Thymus (tissue), 11 donors: Measurements from ENCODE around the gene GPR68. TPM values are rescaled to one million over a fixed set of nuclear protein-coding genes. Genes with fewer than 3 reads are reported as not detected.

Experiments
- DNase-seq, 9 donors: peaks; one replicate each; pipeline ENCODE4 v3.0.0-alpha.2; 2013; ENCODE audit warnings: low spot score in 9 of 9, low read depth in 6 of 9, missing footprints in 1 of 9
- H3K27ac ChIP-seq, 2 donors: one replicate each; pipeline ENCODE4 v1.5.1; 2013; ENCODE audit warnings: control low read depth in 1 of 2, low read depth in 1 of 2, low read length in 1 of 2, mild to moderate bottlenecking in 1 of 2, moderate library complexity in 1 of 2
- H3K27me3 ChIP-seq, 2 donors: one replicate each; pipeline ENCODE4 v1.5.1; 2013; ENCODE audit warnings: low read length in 1 of 2; ENCODE audit not compliant: control insufficient read depth in 2 of 2, insufficient read depth in 1 of 2
- H3K36me3 ChIP-seq, 2 donors: one replicate each; pipeline ENCODE4 v1.5.1; 2013; ENCODE audit warnings: low read length in 1 of 2, mild to moderate bottlenecking in 1 of 2, moderate library complexity in 1 of 2; ENCODE audit not compliant: control insufficient read depth in 2 of 2, insufficient read depth in 2 of 2
- H3K4me1 ChIP-seq, 2 donors: one replicate each; pipeline ENCODE4 v1.5.1; 2013; ENCODE audit warnings: low read length in 2 of 2; ENCODE audit not compliant: control insufficient read depth in 2 of 2, insufficient read depth in 2 of 2
- H3K4me3 ChIP-seq, 2 donors: one replicate each; pipeline ENCODE4 v1.5.1; 2013; ENCODE audit warnings: low read length in 2 of 2, control low read depth in 1 of 2, mild to moderate bottlenecking in 1 of 2
- H3K9me3 ChIP-seq, 2 donors: one replicate each; pipeline ENCODE4 v1.5.1; 2013; ENCODE audit warnings: low read length in 1 of 2, mild to moderate bottlenecking in 1 of 2; ENCODE audit not compliant: control insufficient read depth in 2 of 2, insufficient read depth in 1 of 2
- WGBS: extraction: QIAGEN DNeasy Blood & Tissue Kit; methylation state at CpG from one replicate; pipeline ENCODE4 v1.1.7; 2013; 5-methylcytosine and 5-hydroxymethylcytosine counted together
- polyA plus RNA-seq: library from polyadenylated mRNA; stranded (reverse); fragments of 200-250 nt; gene quantifications from one replicate; pipeline ENCODE4 v1.2.3, GENCODE V29; 2013
- total RNA-seq: library from RNA; stranded (reverse); fragments of 120-200 nt; gene quantifications from one replicate; pipeline ENCODE4 v1.2.4, GENCODE V29; 2013
- donor health status: healthy.

Gene GPR68
- total and polyA plus RNA-seq, 2 donors = 1.4 to 3.6 TPM

DNA sequence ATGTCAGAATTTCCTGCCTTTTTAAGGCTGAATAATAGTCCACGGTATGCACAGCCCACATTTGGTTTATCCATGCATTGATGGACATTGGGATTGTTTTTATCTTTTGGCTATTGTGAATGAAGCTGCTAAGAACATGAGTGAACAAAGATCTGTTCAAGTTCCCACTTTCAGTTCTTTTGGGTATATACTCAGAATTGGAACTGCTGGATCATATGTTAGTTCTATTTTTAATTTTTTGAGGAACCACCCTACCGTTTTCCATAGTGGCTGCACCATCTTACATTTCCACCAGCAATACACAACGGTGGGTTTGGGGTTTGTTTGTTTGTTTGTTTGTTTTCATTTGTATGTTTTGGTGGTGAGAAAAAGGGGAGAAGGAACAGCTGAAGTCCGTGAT lies 6.4 kb downstream of the GPR68 start:
- H3K4me1 ChIP-seq = peaks cover 16 to 31% of the 10 kb centered on the region in 2 donors
- H3K27me3 ChIP-seq = no peaks in the 10 kb centered on the region
- no peak overlapping the region for H3K4me3 ChIP-seq
- WGBS = 75% methylated on average over 4 of the region's 4 CpGs
- H3K9me3 ChIP-seq = no peaks in the 10 kb centered on the region
- DNase-seq = no peak
- no peak overlapping the region for H3K27ac ChIP-seq
- peaks cover 0 to 3% of the 10 kb centered on the region in 2 donors for H3K36me3 ChIP-seq

DNA sequence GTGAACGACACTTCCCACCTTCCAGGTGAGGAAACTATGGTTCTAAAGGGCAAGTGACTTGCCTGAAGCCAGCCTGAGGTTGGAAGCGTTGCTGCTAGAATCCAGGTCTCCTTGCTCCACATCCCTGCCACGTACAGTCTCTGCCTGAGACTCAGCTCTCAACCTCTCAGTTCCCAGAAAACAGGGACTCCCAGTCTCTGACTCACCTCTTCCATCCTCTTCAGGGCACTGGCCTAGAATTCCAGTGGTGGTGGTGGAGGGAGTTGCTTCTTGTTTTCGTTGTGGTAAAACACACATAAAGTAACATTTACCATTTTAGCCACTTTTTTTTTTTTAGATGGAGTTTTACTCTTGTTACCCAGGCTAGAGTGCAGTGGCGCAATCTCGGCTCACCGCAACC lies 7.3 kb downstream of the GPR68 start:
- Histone ChIP-seq H3K27ac (no peak overlapping the region), H3K4me1 (peaks cover 13 to 24% of the 10 kb centered on the region in 2 donors), H3K9me3 (no peaks in the 10 kb centered on the region), H3K36me3 (peaks cover 0 to 3% of the 10 kb centered on the region in 2 donors), H3K27me3 (no peaks in the 10 kb centered on the region), H3K4me3 (no peak overlapping the region)
- no peak for DNase-seq
- 97% methylated on average over 7 of the region's 7 CpGs for WGBS

DNA sequence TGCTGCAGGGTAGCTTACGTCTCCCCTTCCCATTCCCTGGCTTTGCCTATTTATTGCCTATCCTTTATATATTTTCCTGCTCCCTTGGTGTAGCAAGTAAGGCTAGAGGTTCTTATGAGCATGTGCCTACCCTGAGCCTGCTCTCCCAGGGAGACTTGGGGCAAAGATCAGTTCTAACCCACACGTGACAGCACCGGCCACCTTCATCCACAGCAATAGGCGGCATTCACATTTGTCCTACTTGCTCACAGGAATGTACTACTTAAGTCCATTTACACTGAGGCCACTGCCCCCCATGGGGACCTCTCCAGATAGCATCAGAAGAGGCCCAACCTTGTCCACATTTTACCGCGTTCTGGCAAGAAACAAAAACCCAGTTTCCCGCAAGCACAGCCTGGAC lies 8.7 kb downstream of the GPR68 start:
- peaks cover 0 to 3% of the 10 kb centered on the region in 2 donors for H3K36me3 ChIP-seq
- H3K4me1 ChIP-seq = peaks cover 7 to 22% of the 10 kb centered on the region in 2 donors
- no peaks in the 10 kb centered on the region for H3K27me3 ChIP-seq
- no peak for DNase-seq
- WGBS = over 99% methylated on average over 7 of the region's 7 CpGs
- no peak overlapping the region for H3K27ac ChIP-seq
- no peaks in the 10 kb centered on the region for H3K9me3 ChIP-seq
- H3K4me3 ChIP-seq = no peak overlapping the region

DNA sequence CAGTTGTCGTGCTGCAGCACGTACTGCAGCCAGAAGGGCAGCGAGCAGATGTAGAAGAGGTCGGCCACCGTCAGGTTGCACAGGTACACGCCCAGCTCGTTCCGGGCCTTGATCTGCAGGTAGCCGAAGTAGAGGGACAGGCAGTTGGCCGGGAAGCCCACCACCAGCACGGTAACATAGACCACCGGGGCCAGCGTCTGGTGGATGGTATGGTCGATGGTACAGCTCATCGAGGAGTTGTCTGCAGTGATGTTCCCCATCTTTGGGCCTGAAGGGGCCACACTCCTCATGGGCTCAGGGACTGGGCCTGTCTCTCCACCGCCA lies 9.8 kb downstream of the GPR68 start:
- H3K27me3 ChIP-seq = no peaks in the 10 kb centered on the region
- WGBS = 98% methylated on average over 16 of the region's 16 CpGs
- H3K36me3 ChIP-seq = peaks cover 0 to 3% of the 10 kb centered on the region in 2 donors
- peaks cover 18 to 32% of the 10 kb centered on the region in 2 donors for H3K4me1 ChIP-seq
- no peak overlapping the region for H3K4me3 ChIP-seq
- no peak for DNase-seq
- H3K9me3 ChIP-seq = no peaks in the 10 kb centered on the region
- no peak overlapping the region for H3K27ac ChIP-seq

DNA sequence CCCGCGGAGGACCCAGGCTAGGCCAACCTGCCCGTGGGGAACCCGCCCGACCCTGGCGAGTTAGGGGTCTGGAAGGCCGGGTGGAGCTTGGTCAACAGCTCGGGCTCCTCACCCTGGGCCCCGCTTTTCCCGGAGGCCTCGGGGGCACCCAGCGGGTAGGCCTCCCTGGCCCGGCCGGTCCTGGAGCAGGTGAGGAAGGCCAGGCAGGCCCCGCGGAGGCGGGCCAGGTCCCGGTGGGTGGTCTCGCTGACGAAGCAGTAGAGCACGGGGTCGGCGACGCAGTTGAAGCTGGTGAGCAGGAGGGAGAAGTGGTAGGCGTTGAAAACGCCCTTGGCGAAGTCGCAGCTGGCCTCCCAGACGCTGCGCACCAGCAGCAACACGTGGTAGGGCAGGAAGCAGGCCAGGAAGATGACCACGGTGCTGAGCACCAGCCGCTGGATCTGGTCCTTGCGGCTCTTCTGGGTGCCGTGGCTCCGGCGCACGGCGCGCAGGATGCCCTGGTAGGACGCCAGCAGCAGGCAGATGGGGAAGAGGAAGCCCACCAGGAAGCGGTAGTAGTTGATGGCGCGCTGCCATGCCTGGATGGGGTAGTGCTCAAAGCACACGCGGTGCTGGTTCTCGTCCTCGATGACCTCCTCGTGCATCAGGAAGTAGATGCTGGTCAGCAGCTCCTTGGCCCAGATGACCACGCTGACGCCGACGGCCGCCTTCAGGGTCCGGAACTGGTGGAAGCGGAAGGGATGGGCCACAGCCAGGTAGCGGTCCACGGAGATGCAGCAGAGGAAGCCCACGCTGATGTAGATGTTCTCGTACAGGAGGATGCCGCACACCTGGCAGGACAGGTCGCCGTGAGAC lies 10.3 kb downstream of the GPR68 start:
- 96% methylated on average over 63 of the region's 63 CpGs for WGBS
- no peak overlapping the region for H3K4me3 ChIP-seq

DNA sequence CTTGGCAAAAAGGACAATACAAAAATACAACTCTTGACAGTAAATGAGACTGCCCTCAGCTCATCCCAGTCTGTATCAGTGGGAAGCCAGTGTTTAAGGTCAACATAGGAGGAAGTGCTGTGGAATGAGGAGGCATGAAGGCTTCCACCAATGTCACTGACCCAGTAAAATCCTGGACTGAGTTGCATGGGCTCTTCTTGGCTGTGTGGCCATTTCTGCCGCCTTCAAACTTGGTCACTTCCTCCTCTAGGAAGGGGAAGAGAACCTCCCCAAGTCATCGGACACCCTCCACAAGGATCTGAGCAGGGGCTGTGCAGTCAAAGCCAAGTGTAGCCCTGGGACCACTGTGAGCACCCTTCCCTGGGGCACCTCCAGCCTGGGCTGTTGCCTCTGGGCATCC lies 11.9 kb downstream of the GPR68 start:
- no peak overlapping the region for H3K27ac ChIP-seq
- 64% methylated on average over 2 of the region's 2 CpGs for WGBS
- no peaks in the 10 kb centered on the region for H3K27me3 ChIP-seq
- no peak for DNase-seq
- no peak overlapping the region for H3K4me3 ChIP-seq
- H3K36me3 ChIP-seq = peaks cover 0 to 3% of the 10 kb centered on the region in 2 donors
- H3K4me1 ChIP-seq = peaks cover 31 to 40% of the 10 kb centered on the region in 2 donors
- H3K9me3 ChIP-seq = no peaks in the 10 kb centered on the region

More for the DNA sequence above, 10.3 kb downstream of the GPR68 start:
- Histone ChIP-seq H3K27me3 (no peaks in the 10 kb centered on the region), H3K27ac (no peak overlapping the region), H3K4me1 (peaks cover 23 to 34% of the 10 kb centered on the region in 2 donors), H3K36me3 (peaks cover 0 to 3% of the 10 kb centered on the region in 2 donors), H3K9me3 (no peaks in the 10 kb centered on the region)
- DNase-seq = no peak

DNA sequence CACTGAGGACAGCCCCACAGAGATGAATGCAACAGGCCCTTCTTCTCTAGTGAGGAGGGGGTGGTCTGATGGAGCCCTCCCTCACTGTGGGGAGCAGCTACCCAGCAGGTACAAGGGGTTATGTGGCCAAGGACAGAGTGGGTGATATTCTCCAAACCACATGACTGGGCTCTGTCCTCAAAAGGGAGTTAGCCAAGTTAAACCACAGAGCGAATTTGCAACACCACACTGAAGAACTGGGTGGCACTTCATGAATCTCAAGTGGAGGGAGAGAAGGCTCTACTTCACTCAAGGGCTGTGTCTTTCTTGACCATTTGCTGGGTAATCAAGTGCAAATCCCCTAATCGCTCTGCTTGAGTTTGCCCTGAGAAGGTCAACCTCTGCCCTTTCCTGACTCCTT lies 12.5 kb downstream of the GPR68 start:
- no peaks in the 10 kb centered on the region for H3K27me3 ChIP-seq
- no peaks in the 10 kb centered on the region for H3K9me3 ChIP-seq
- WGBS = 97% methylated on average over 2 of the region's 2 CpGs
- no peak for DNase-seq
- peaks cover 0 to 3% of the 10 kb centered on the region in 2 donors for H3K36me3 ChIP-seq
- H3K4me1 ChIP-seq = peaks cover 31 to 45% of the 10 kb centered on the region in 2 donors
- H3K4me3 ChIP-seq = no peak overlapping the region
- no peak overlapping the region for H3K27ac ChIP-seq

DNA sequence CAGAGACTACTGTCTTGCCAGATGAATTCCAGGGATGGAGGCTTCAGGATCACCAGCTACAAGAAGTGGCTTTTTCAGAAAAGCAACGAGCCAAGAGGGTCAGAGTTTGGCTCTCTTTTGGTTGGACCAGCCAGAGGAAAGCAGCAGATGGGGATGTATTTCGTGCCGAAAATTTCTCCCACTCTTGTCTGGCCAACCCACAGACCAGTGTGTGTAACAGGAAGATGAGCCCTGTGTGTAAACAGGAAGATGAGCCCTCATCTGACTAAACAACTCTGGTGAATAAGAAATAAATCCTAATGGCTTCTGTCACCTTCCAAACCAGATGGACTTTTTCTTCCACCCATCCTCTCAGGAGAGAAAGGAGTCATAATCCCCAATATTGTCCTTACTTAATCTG lies 13.1 kb downstream of the GPR68 start:
- Histone ChIP-seq H3K36me3 (peaks cover 0 to 3% of the 10 kb centered on the region in 2 donors), H3K27ac (no peak overlapping the region), H3K27me3 (no peaks in the 10 kb centered on the region), H3K4me3 (no peak overlapping the region), H3K4me1 (peaks cover 31 to 48% of the 10 kb centered on the region in 2 donors), H3K9me3 (no peaks in the 10 kb centered on the region)
- DNase-seq = no peak
- WGBS = 93% methylated on average over 3 of the region's 3 CpGs

DNA sequence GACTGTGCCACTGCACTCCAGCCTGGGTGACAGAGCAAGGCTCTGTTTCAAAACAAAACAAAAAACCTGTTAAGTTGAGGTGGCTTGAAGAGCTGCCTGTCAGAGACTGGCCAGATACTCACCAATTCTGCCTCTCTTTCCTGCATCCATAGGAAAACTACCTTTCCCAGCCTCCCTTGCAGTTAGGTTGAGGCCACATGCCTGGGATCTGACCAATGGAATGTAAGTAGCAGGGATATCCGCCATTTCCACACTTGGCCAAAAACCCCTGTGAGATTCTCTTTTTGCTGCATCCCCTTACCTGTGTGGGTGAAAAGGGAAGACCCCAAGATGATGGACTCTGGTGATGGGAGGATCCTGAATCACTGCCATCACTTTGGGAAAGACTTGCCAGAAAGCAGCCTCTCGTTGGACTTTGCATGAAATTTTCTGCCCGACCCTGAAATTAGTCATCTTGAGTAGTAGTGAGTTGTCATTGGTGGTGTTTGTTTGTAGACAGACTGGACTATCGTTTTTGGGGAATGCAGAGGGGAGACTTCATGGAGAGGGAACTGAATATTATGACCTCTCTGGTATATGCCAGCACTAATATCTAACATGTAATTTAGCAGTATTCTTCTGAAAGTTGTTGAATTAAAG lies 14.0 kb downstream of the GPR68 start:
- 98% methylated on average over 4 of the region's 4 CpGs for WGBS
- H3K9me3 ChIP-seq = no peaks in the 10 kb centered on the region
- no peaks in the 10 kb centered on the region for H3K27me3 ChIP-seq
- no peak for DNase-seq
- H3K4me3 ChIP-seq = no peak overlapping the region
- peak overlapping the region; percentile 72 to 82 for H3K27ac ChIP-seq
- H3K4me1 ChIP-seq = peaks cover 31 to 48% of the 10 kb centered on the region in 2 donors
- peaks cover 0 to 3% of the 10 kb centered on the region in 2 donors for H3K36me3 ChIP-seq
